PC-9 (cell line): ENCODE results near the gene FAM81A.

ENCODE experiments used
- CTCF ChIP-seq: fragments of 200-600 bp; sonication (generic); conservative IDR thresholded peaks from 2 replicates; pipeline ENCODE4 v1.6.1; 2017; ENCODE audit warnings: mixed run types, antibody characterized with exemption, mild to moderate bottlenecking, moderate library complexity
- EZH2 ChIP-seq: fragments of 200-600 bp; sonication (generic); IDR thresholded peaks from 2 replicates; pipeline ENCODE4 v1.8.0; 2017; ENCODE audit warnings: antibody characterized with exemption, low read depth

- TF ChIP-seq CTCF: no peak
- no peak for TF ChIP-seq EZH2
These were observed 17.9 kb upstream of the FAM81A start for GRCh38 chr15:59420108-59420507.
